Liver (tissue), 9 donors: ENCODE measurements around the gene NTPCR. TPM values are rescaled to one million over a fixed set of nuclear protein-coding genes. Genes with fewer than 3 reads are reported as not detected.

Source experiments
- DNase-seq: peaks from one replicate; pipeline ENCODE4 v3.0.0-alpha.2; 2017; ENCODE audit warnings: low spot score
- H3K27ac ChIP-seq, 2 donors: one replicate each; pipeline ENCODE4 v1.7.0; 2013; ENCODE audit warnings: inconsistent platforms in 2 of 2, low read length in 2 of 2, control low read depth in 1 of 2, low read depth in 1 of 2, mild to moderate bottlenecking in 1 of 2
- H3K27me3 ChIP-seq, 4 donors: one replicate each; pipeline versions ENCODE4 v1.6.1 to v1.7.0; 2013; ENCODE audit warnings: low read length in 3 of 4, inconsistent platforms in 1 of 4, mild to moderate bottlenecking in 1 of 4, moderate library complexity in 1 of 4; ENCODE audit not compliant: control insufficient read depth in 4 of 4, insufficient read depth in 4 of 4
- H3K36me3 ChIP-seq, 4 donors: one replicate each; pipeline versions ENCODE4 v1.6.1 to v1.7.0; 2013; ENCODE audit warnings: low read length in 3 of 4, mild to moderate bottlenecking in 3 of 4, low read depth in 1 of 4, moderate library complexity in 1 of 4; ENCODE audit not compliant: control insufficient read depth in 4 of 4, insufficient read depth in 3 of 4
- H3K4me1 ChIP-seq, 4 donors: one replicate each; pipeline versions ENCODE4 v1.6.1 to v1.7.0; 2013; ENCODE audit warnings: low read length in 3 of 4, mild to moderate bottlenecking in 3 of 4, moderate library complexity in 1 of 4; ENCODE audit not compliant: control insufficient read depth in 4 of 4, insufficient read depth in 4 of 4
- H3K4me3 ChIP-seq, 3 donors: one replicate each; pipeline versions ENCODE4 v1.6.1 to v1.7.0; 2013; ENCODE audit warnings: low read length in 3 of 3, control low read depth in 1 of 3, low read depth in 1 of 3, mild to moderate bottlenecking in 1 of 3
- H3K9ac ChIP-seq, 2 donors: one replicate each; pipeline ENCODE4 v1.7.0; 2013; ENCODE audit warnings: low read length in 2 of 2, mild to moderate bottlenecking in 2 of 2, moderate library complexity in 2 of 2, control low read depth in 1 of 2, low read depth in 1 of 2
- H3K9me3 ChIP-seq, 4 donors: one replicate each; pipeline versions ENCODE4 v1.6.1 to v1.7.0; 2013; ENCODE audit warnings: low read length in 3 of 4; ENCODE audit not compliant: control insufficient read depth in 4 of 4
- ATF3 ChIP-seq: IDR thresholded peaks from 2 replicates; pipeline ENCODE4 v1.6.1; 2016; ENCODE audit warnings: antibody characterized with exemption
- EGR1 ChIP-seq, 2 donors: IDR thresholded peaks; 2 replicates each; pipeline ENCODE4 v1.6.1; 2016 to 2018; ENCODE audit warnings: antibody characterized with exemption in 2 of 2, low read depth in 2 of 2
- FOXA1 ChIP-seq: IDR thresholded peaks from 2 replicates; pipeline ENCODE4 v1.6.1; 2016; ENCODE audit warnings: antibody characterized with exemption
- FOXA2 ChIP-seq: IDR thresholded peaks from 2 replicates; pipeline ENCODE4 v1.6.1; 2016; ENCODE audit warnings: antibody characterized with exemption
- GABPA ChIP-seq, 2 donors: IDR thresholded peaks in 1 of 2; conservative IDR thresholded peaks in 1 of 2; 2 replicates each; pipeline ENCODE4 v1.6.1; 2016; ENCODE audit warnings: antibody characterized with exemption in 2 of 2, mild to moderate bottlenecking in 1 of 2, moderate library complexity in 1 of 2
- HNF4A ChIP-seq, 2 donors: conservative IDR thresholded peaks; 2 replicates each; pipeline ENCODE4 v1.6.1; 2016; ENCODE audit warnings: antibody characterized with exemption in 2 of 2, mild to moderate bottlenecking in 2 of 2
- HNF4G ChIP-seq: IDR thresholded peaks from 2 replicates; pipeline ENCODE4 v1.6.1; 2016; ENCODE audit warnings: antibody characterized with exemption
- MAX ChIP-seq: IDR thresholded peaks from 2 replicates; pipeline ENCODE4 v1.6.1; 2016; ENCODE audit warnings: antibody characterized with exemption
- NR2F2 ChIP-seq: IDR thresholded peaks from 2 replicates; pipeline ENCODE4 v1.6.1; 2016; ENCODE audit warnings: antibody characterized with exemption
- RAD21 ChIP-seq, 2 donors: IDR thresholded peaks; 2 replicates each; pipeline ENCODE4 v1.6.1; 2016; ENCODE audit warnings: antibody characterized with exemption in 2 of 2, mild to moderate bottlenecking in 2 of 2
- SP1 ChIP-seq: IDR thresholded peaks from 2 replicates; pipeline ENCODE4 v1.6.1; 2018; ENCODE audit warnings: antibody characterized with exemption, mild to moderate bottlenecking
- TAF1 ChIP-seq: conservative IDR thresholded peaks from 2 replicates; pipeline ENCODE4 v1.6.1; 2016; ENCODE audit warnings: antibody characterized with exemption, mild to moderate bottlenecking
- YY1 ChIP-seq: IDR thresholded peaks from 2 replicates; pipeline ENCODE4 v1.6.1; 2016; ENCODE audit warnings: antibody characterized with exemption, mild to moderate bottlenecking
- WGBS: extraction: QIAGEN DNeasy Blood & Tissue Kit; methylation state at CpG from one replicate; pipeline ENCODE4 v1.1.7; 2013; 5-methylcytosine and 5-hydroxymethylcytosine counted together
- polyA plus RNA-seq, 2 donors: library from polyadenylated mRNA; stranded (reverse) in 1 of 2; unstranded in 1 of 2; fragments of 200-250 nt in 1 of 2; fragments of >200 nt in 1 of 2; fragmentation: Nextera tagmentation in 1 of 2; extraction: Ambion mirVana in 1 of 2; gene quantifications; one replicate each; pipeline versions ENCODE4 v1.2.1 to v1.2.3, GENCODE V29; 2013 to 2015
- total RNA-seq, 2 donors: library from RNA; depleted of rRNA; stranded (reverse); fragments of >200 nt; gene quantifications; one replicate each; pipeline ENCODE4 v1.2.3, GENCODE V29; 2014
- TF ChIP-seq, protein P1 (sequence below): IDR thresholded peaks from 2 replicates; pipeline ENCODE4 v1.6.1; 2016; ENCODE audit warnings: antibody characterized with exemption
- TF ChIP-seq, protein P2 (sequence below): fragments of 150-350 bp; IDR thresholded peaks from 2 replicates; pipeline ENCODE4 v1.5.1; 2017; ENCODE audit warnings: improper control_type of control experiment, low read depth, low read length; ENCODE audit not compliant: missing input control
- donor health status: healthy.
- donor health status: healthy.
- donor health status: healthy.
- donor health status: healthy.
- donor health status: healthy.

Gene NTPCR
- total and polyA plus RNA-seq, 4 donors = 7.2 to 37.2 (median 19.2) TPM

GRCh38 chr1:233024199-233024598, 73.8 kb downstream of the NTPCR start:
- H3K9ac ChIP-seq = no peak overlapping the region
- H3K27ac ChIP-seq = no peak overlapping the region
- peaks cover 0 to 2% (median 0%) of the 10 kb centered on the region in 4 donors for H3K27me3 ChIP-seq
- no peaks in the 10 kb centered on the region for H3K4me1 ChIP-seq
- DNase-seq = no peak
- 85% methylated on average over 9 of the region's 9 CpGs for WGBS
- no peak overlapping the region for H3K4me3 ChIP-seq
- H3K9me3 ChIP-seq = no peaks in the 10 kb centered on the region
- TF ChIP-seq TAF1 (no peak), EGR1 (IDR thresholded peaks at IDR 0.05; ENCODE audit: low read depth in 2 of 2) (no peak), ATF3 (no peak), RAD21 (IDR thresholded peaks at IDR 0.05) (no peak), YY1 (no peak)
- TF ChIP-seq, protein P1, sequence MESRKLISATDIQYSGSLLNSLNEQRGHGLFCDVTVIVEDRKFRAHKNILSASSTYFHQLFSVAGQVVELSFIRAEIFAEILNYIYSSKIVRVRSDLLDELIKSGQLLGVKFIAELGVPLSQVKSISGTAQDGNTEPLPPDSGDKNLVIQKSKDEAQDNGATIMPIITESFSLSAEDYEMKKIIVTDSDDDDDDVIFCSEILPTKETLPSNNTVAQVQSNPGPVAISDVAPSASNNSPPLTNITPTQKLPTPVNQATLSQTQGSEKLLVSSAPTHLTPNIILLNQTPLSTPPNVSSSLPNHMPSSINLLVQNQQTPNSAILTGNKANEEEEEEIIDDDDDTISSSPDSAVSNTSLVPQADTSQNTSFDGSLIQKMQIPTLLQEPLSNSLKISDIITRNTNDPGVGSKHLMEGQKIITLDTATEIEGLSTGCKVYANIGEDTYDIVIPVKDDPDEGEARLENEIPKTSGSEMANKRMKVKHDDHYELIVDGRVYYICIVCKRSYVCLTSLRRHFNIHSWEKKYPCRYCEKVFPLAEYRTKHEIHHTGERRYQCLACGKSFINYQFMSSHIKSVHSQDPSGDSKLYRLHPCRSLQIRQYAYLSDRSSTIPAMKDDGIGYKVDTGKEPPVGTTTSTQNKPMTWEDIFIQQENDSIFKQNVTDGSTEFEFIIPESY = no peak
- H3K36me3 ChIP-seq = no peaks in the 10 kb centered on the region

GRCh38 chr1:233025157-233025556, 74.7 kb downstream of the NTPCR start:
- Histone ChIP-seq H3K9me3 (no peaks in the 10 kb centered on the region), H3K4me3 (no peak overlapping the region), H3K4me1 (no peaks in the 10 kb centered on the region), H3K27ac (no peak overlapping the region), H3K36me3 (no peaks in the 10 kb centered on the region), H3K9ac (no peak overlapping the region), H3K27me3 (peaks cover 0 to 2% (median 0%) of the 10 kb centered on the region in 4 donors)
- TF ChIP-seq, protein P2, sequence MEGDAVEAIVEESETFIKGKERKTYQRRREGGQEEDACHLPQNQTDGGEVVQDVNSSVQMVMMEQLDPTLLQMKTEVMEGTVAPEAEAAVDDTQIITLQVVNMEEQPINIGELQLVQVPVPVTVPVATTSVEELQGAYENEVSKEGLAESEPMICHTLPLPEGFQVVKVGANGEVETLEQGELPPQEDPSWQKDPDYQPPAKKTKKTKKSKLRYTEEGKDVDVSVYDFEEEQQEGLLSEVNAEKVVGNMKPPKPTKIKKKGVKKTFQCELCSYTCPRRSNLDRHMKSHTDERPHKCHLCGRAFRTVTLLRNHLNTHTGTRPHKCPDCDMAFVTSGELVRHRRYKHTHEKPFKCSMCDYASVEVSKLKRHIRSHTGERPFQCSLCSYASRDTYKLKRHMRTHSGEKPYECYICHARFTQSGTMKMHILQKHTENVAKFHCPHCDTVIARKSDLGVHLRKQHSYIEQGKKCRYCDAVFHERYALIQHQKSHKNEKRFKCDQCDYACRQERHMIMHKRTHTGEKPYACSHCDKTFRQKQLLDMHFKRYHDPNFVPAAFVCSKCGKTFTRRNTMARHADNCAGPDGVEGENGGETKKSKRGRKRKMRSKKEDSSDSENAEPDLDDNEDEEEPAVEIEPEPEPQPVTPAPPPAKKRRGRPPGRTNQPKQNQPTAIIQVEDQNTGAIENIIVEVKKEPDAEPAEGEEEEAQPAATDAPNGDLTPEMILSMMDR = peak; percentile 49
- TF ChIP-seq NR2F2 = no peak
- no peak for TF ChIP-seq FOXA2
- TF ChIP-seq RAD21 (IDR thresholded peaks at IDR 0.05) = peak; percentile 79 to 88
- DNase-seq = peak; percentile 42
- 44% methylated on average over 12 of the region's 12 CpGs for WGBS

- Histone ChIP-seq H3K27ac (no peak overlapping the region), H3K4me1 (no peaks in the 10 kb centered on the region), H3K9me3 (no peaks in the 10 kb centered on the region), H3K9ac (no peak overlapping the region), H3K4me3 (no peak overlapping the region), H3K36me3 (no peaks in the 10 kb centered on the region), H3K27me3 (peaks cover 0 to 2% (median under 1%) of the 10 kb centered on the region in 4 donors)
- 74% methylated on average over 2 of the region's 2 CpGs for WGBS
- TF ChIP-seq FOXA2 = no peak
- no peak for DNase-seq
These were observed 75.2 kb downstream of the NTPCR start for GRCh38 chr1:233025567-233025966.

GRCh38 chr1:233027046-233027445, 76.6 kb downstream of the NTPCR start:
- Histone ChIP-seq H3K9ac (no peak overlapping the region), H3K4me3 (no peak overlapping the region), H3K36me3 (no peaks in the 10 kb centered on the region), H3K9me3 (no peaks in the 10 kb centered on the region), H3K27me3 (peaks cover 0 to 6% (median under 1%) of the 10 kb centered on the region in 4 donors), H3K4me1 (no peaks in the 10 kb centered on the region), H3K27ac (no peak overlapping the region)
- DNase-seq = no peak
- 83% methylated on average over 5 of the region's 5 CpGs for WGBS
- TF ChIP-seq HNF4G (no peak), TAF1 (no peak), FOXA2 (no peak), FOXA1 (no peak), YY1 (no peak), HNF4A (conservative IDR thresholded peaks at IDR 0.05) (no peak), GABPA (IDR thresholded peaks at IDR 0.05 in 1 of 2, conservative IDR thresholded peaks at IDR 0.05 in 1 of 2) (no peak), SP1 (no peak), MAX (no peak)
- TF ChIP-seq, protein P1 = no peak
- TF ChIP-seq, protein P2 = no peak
